ENCODE data around the gene RIMS3.
"Not testable (repeated sequence)": the region's sequence is repeated elsewhere in the genome, so short reads cannot be mapped to it uniquely, and the experiment has no call there.

Gene RIMS3

DNA sequence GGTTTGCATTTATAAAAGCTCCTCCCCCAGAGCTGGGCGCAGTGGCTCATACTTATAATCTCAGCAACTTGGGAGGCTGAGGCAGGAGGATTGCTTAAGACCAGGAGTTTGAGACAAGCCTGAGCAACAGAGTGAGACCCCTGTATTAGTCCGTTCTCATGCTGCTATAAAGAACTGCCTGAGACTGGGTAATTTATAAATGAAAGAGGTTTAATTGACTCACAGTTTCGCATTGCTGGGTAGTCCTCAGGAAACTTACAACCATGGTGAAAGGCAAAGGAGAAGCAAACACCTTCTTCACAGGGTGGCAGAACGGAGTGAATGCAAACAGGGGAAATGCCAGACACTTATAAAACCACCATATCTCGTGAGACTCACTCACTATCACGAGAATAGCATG is 81.5 kb downstream of the RIMS3 start:
- H3K27me3 ChIP-seq (ENCODE audit: control insufficient read depth, insufficient read depth, low read length) = no peaks in the 10 kb centered on the region
- H3K36me3 ChIP-seq (ENCODE audit: control insufficient read depth, insufficient read depth, low read length) = no peaks in the 10 kb centered on the region
- H3K4me3 ChIP-seq (ENCODE audit: low read depth, low read length) = no peak overlapping the region
- no peak overlapping the region for H3K9ac ChIP-seq (ENCODE audit: low read depth, low read length)
- H3K27ac ChIP-seq (ENCODE audit: low read depth, low read length) = no peak overlapping the region
- H3K4me1 ChIP-seq (ENCODE audit: control insufficient read depth, insufficient read depth, low read length) = no peaks in the 10 kb centered on the region
- H3K9me3 ChIP-seq (ENCODE audit: control insufficient read depth, insufficient read depth, low read length) = no peaks in the 10 kb centered on the region

- H3K9ac ChIP-seq (ENCODE audit: low read depth, low read length) = no peak overlapping the region
- H3K36me3 ChIP-seq (ENCODE audit: control insufficient read depth, insufficient read depth, low read length) = no peaks in the 10 kb centered on the region
- H3K9me3 ChIP-seq (ENCODE audit: control insufficient read depth, insufficient read depth, low read length) = no peaks in the 10 kb centered on the region
- no peaks in the 10 kb centered on the region for H3K4me1 ChIP-seq (ENCODE audit: control insufficient read depth, insufficient read depth, low read length)
- no peak overlapping the region for H3K4me3 ChIP-seq (ENCODE audit: low read depth, low read length)
- H3K27ac ChIP-seq (ENCODE audit: low read depth, low read length) = no peak overlapping the region
- H3K27me3 ChIP-seq (ENCODE audit: control insufficient read depth, insufficient read depth, low read length) = no peaks in the 10 kb centered on the region
Observed at GRCh38 chr1:40582116-40582515, 83.4 kb downstream of the RIMS3 start.

- Histone ChIP-seq H3K9ac (ENCODE audit: low read depth, low read length) (no peak overlapping the region), H3K36me3 (ENCODE audit: control insufficient read depth, insufficient read depth, low read length) (no peaks in the 10 kb centered on the region), H3K27ac (ENCODE audit: low read depth, low read length) (no peak overlapping the region), H3K9me3 (ENCODE audit: control insufficient read depth, insufficient read depth, low read length) (no peaks in the 10 kb centered on the region), H3K4me3 (ENCODE audit: low read depth, low read length) (no peak overlapping the region), H3K27me3 (ENCODE audit: control insufficient read depth, insufficient read depth, low read length) (no peaks in the 10 kb centered on the region), H3K4me1 (ENCODE audit: control insufficient read depth, insufficient read depth, low read length) (no peaks in the 10 kb centered on the region)
Observed at GRCh38 chr1:40575336-40575735, 90.1 kb downstream of the RIMS3 start.

DNA sequence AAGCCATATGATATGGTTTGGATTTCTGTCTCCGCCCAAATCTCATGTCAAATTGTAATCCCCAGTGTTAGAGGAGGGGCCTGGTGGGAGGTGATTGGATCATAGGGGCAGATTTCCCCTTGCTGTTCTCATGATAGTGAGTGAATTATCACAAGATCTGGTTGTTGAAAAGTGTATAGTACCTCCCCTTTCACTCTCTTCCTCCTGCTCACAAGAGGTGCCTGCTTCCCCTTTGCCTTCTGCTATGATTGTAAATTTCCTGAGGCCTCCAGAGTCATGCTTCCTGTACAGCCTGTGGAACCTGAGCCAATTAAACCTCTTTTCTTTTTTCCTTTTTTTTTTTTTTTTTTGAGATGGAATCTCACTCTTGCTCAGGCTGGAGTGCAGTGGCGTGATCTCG is 90.7 kb downstream of the RIMS3 start:
- not testable (repeated sequence) for H3K27ac ChIP-seq (ENCODE audit: low read depth, low read length); H3K4me1 ChIP-seq (ENCODE audit: control insufficient read depth, insufficient read depth, low read length); H3K4me3 ChIP-seq (ENCODE audit: low read depth, low read length); H3K36me3 ChIP-seq (ENCODE audit: control insufficient read depth, insufficient read depth, low read length); H3K27me3 ChIP-seq (ENCODE audit: control insufficient read depth, insufficient read depth, low read length); H3K9ac ChIP-seq (ENCODE audit: low read depth, low read length); H3K9me3 ChIP-seq (ENCODE audit: control insufficient read depth, insufficient read depth, low read length)
